Epithelial cell of proximal tubule (primary cell): Measurements from ENCODE around the gene TYW5. TPM values are rescaled to one million over a fixed set of nuclear protein-coding genes. Genes with fewer than 3 reads are reported as not detected.

Source experiments
- DNase-seq: peaks from one replicate; pipeline ENCODE4 v3.0.0-alpha.2; 2011; ENCODE audit warnings: low read depth
- H3K4me3 ChIP-seq: 2 replicates; pipeline ENCODE4 v1.5.1; 2011; ENCODE audit warnings: low read depth, mild to moderate bottlenecking, low read length
- CTCF ChIP-seq: conservative IDR thresholded peaks from 2 replicates; pipeline ENCODE4 v1.5.1; 2012; ENCODE audit warnings: low read depth, mild to moderate bottlenecking, low read length
- total RNA-seq: library from RNA; depleted of rRNA; stranded (reverse); fragments of >200 nt; gene quantifications from 2 replicates; pipeline ENCODE4 v1.2.3, GENCODE V29; 2015

Gene TYW5
- total RNA-seq, 1 donor from 2014 or later = 7.3 TPM

GRCh38 chr2:199958014-199958413, 2.7 kb upstream of the TYW5 start:
- no peak for DNase-seq
- no peak for TF ChIP-seq CTCF
- H3K4me3 ChIP-seq = no peak overlapping the region

DNA sequence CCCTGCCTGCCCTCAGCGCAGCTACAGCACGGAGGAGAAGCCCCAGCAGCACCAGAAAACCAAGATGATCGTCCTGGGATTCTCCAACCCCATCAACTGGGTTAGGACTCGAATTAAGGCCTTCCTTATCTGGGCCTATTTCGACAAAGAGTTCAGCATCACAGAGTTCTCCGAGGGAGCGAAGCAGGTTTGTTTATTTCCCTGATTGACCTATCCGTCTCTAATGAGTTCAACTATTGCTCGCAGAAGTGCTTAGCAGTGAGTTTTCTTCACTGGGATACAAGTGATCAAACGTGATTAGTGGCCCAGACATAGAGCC, 730 bp upstream of the TYW5 start:
- peak overlapping the region; percentile 91 for H3K4me3 ChIP-seq
- no peak for TF ChIP-seq CTCF
- no peak for DNase-seq

DNA sequence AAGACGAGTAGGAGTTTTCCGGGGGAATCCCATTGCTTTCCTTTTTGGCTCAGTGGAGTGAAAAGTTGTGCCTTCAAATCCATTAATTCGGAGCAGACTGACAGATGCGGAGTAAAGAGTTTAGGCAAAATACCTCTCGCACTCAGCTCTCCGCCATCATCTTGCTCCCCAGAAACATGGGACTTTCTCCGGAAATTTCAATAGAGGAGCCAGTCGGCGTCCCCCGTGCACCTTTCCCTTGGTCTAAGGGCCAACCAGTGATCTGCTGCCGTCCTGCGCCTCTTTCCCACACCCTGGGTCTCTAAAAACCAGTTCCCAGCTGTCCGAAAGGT, 318 bp downstream of the TYW5 start:
- TF ChIP-seq CTCF = no peak
- peak overlapping the region; percentile 91 for H3K4me3 ChIP-seq
- DNase-seq = no peak

- no peak for TF ChIP-seq CTCF
- H3K4me3 ChIP-seq = no peak overlapping the region
- DNase-seq = no peak
These were observed 4.3 kb downstream of the TYW5 start for GRCh38 chr2:199951023-199951422.

- DNase-seq = no peak
- no peak overlapping the region for H3K4me3 ChIP-seq
- TF ChIP-seq CTCF = no peak
These were observed 4.9 kb downstream of the TYW5 start for GRCh38 chr2:199950396-199950795.

GRCh38 chr2:199946836-199947235, 8.5 kb downstream of the TYW5 start:
- DNase-seq = no peak
- H3K4me3 ChIP-seq = no peak overlapping the region
- TF ChIP-seq CTCF = no peak

DNA sequence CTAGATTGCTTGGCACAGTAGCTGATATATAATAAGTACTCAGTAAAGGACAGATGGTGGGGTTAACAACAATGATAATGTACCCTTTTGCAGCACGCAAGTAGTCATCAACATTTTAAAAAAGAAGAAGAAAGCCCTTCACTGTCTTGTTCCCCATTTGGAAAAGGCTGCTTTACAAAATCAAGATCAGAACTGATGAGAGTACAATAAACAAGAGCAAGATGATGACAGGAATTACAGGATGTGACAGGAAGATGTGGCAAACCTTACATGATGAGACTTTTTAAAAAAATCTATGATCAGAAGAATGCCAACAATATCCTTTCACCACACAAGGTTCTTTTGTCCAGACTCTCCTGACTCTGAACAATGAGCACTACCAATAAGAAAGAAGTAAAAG, 9.1 kb downstream of the TYW5 start:
- TF ChIP-seq CTCF = no peak
- DNase-seq = no peak
- no peak overlapping the region for H3K4me3 ChIP-seq
